ENCODE measurements around the gene LRRC36. TPM values are rescaled to one million over a fixed set of nuclear protein-coding genes. Genes with fewer than 3 reads are reported as not detected.
A peak's percentile ranks its signal among the peaks of the same experiment; 100 is the strongest.
"Not testable (repeated sequence)": the region's sequence is repeated elsewhere in the genome, so short reads cannot be mapped to it uniquely, and the experiment has no call there.

LRRC36 gene
- total RNA-seq, 1 donor from 2014 or later: not detected

- no peak for FAIRE-seq
- no peaks in the 10 kb centered on the region for H3K36me3 ChIP-seq (ENCODE audit: control insufficient read depth, insufficient read depth, low read length)
- no peak for TF ChIP-seq CTCF (IDR thresholded peaks at IDR 0.05; ENCODE audit: insufficient read depth, low read length, severe bottlenecking)
- DNase-seq (ENCODE audit: low read depth): no peak
- no peaks in the 10 kb centered on the region for H3K27me3 ChIP-seq (ENCODE audit: control insufficient read depth, insufficient read depth, low read length)
- no peak overlapping the region for H3K4me3 ChIP-seq (ENCODE audit: low read depth, low read length)
Observed at GRCh38 chr16:67342616-67343015, 16.0 kb downstream of the LRRC36 start.

GRCh38 chr16:67345401-67345800, 18.8 kb downstream of the LRRC36 start:
- H3K4me3 ChIP-seq (ENCODE audit: low read depth, low read length): no peak overlapping the region
- H3K36me3 ChIP-seq (ENCODE audit: control insufficient read depth, insufficient read depth, low read length): no peaks in the 10 kb centered on the region
- DNase-seq (ENCODE audit: low read depth) (no peak), FAIRE-seq (no peak)
- TF ChIP-seq CTCF (IDR thresholded peaks at IDR 0.05; ENCODE audit: insufficient read depth, low read length, severe bottlenecking): no peak
- no peaks in the 10 kb centered on the region for H3K27me3 ChIP-seq (ENCODE audit: control insufficient read depth, insufficient read depth, low read length)

- FAIRE-seq (no peak), DNase-seq (ENCODE audit: low read depth) (peak; percentile 33)
- Histone ChIP-seq H3K36me3 (ENCODE audit: control insufficient read depth, insufficient read depth, low read length) (no peaks in the 10 kb centered on the region), H3K27me3 (ENCODE audit: control insufficient read depth, insufficient read depth, low read length) (no peaks in the 10 kb centered on the region), H3K4me3 (ENCODE audit: low read depth, low read length) (no peak overlapping the region)
- TF ChIP-seq CTCF (IDR thresholded peaks at IDR 0.05; ENCODE audit: insufficient read depth, low read length, severe bottlenecking): no peak
Observed at GRCh38 chr16:67346341-67346740, 19.7 kb downstream of the LRRC36 start.

- H3K27me3 ChIP-seq (ENCODE audit: control insufficient read depth, insufficient read depth, low read length): peaks cover 2% of the 10 kb centered on the region
- DNase-seq (ENCODE audit: low read depth) (peak; percentile 58), FAIRE-seq (no peak)
Observed at GRCh38 chr16:67349172-67349571, 22.6 kb downstream of the LRRC36 start.

GRCh38 chr16:67350324-67350723, 23.7 kb downstream of the LRRC36 start:
- Histone ChIP-seq H3K27me3 (ENCODE audit: control insufficient read depth, insufficient read depth, low read length) (peaks cover 2% of the 10 kb centered on the region), H3K36me3 (ENCODE audit: control insufficient read depth, insufficient read depth, low read length) (no peaks in the 10 kb centered on the region), H3K4me3 (ENCODE audit: low read depth, low read length) (no peak overlapping the region)
- DNase-seq (ENCODE audit: low read depth) (no peak), FAIRE-seq (no peak)
- TF ChIP-seq CTCF (IDR thresholded peaks at IDR 0.05; ENCODE audit: insufficient read depth, low read length, severe bottlenecking): no peak

More at GRCh38 chr16:67349172-67349571, 22.6 kb downstream of the LRRC36 start:
- H3K4me3 ChIP-seq (ENCODE audit: low read depth, low read length): no peak overlapping the region
- TF ChIP-seq CTCF (IDR thresholded peaks at IDR 0.05; ENCODE audit: insufficient read depth, low read length, severe bottlenecking): peak; percentile 27
- H3K36me3 ChIP-seq (ENCODE audit: control insufficient read depth, insufficient read depth, low read length): no peaks in the 10 kb centered on the region

GRCh38 chr16:67352463-67352862, 25.8 kb downstream of the LRRC36 start:
- not testable (repeated sequence) for FAIRE-seq; H3K4me3 ChIP-seq (ENCODE audit: low read depth, low read length); H3K36me3 ChIP-seq (ENCODE audit: control insufficient read depth, insufficient read depth, low read length); H3K27me3 ChIP-seq (ENCODE audit: control insufficient read depth, insufficient read depth, low read length); DNase-seq (ENCODE audit: low read depth)
